T-helper 9 cell (primary cell): Measurements from ENCODE around the gene CAPN11.
"Not testable (repeated sequence)": the region's sequence is repeated elsewhere in the genome, so short reads cannot be mapped to it uniquely, and the experiment has no call there.

Source experiments
- DNase-seq: peaks from one replicate; pipeline ENCODE4 v3.0.0-alpha.2; 2020

Gene CAPN11

DNA sequence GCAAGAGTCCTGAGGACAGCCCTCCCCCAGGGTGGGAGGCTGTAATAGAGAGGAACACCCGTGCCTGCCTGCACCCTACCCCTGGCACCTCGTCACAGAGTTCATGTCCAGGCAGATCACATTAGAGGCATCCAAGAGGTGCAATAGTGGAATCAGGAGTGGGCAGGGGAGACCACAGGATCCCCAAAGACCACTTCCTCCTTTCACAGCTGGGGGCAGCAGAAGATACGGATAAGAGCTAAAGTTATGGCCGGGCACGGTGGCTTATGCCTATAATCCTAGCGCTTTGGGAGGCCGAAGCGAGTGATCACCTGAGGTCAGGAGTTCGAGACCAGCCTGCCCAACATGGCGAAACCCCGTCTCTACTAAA, 1.5 kb upstream of the CAPN11 start:
- DNase-seq: no peak

- no peak for DNase-seq
Observed at GRCh38 chr6:44161997-44162338, 3.3 kb downstream of the CAPN11 start.

GRCh38 chr6:44162876-44163625, 4.4 kb downstream of the CAPN11 start:
- no peak for DNase-seq

DNA sequence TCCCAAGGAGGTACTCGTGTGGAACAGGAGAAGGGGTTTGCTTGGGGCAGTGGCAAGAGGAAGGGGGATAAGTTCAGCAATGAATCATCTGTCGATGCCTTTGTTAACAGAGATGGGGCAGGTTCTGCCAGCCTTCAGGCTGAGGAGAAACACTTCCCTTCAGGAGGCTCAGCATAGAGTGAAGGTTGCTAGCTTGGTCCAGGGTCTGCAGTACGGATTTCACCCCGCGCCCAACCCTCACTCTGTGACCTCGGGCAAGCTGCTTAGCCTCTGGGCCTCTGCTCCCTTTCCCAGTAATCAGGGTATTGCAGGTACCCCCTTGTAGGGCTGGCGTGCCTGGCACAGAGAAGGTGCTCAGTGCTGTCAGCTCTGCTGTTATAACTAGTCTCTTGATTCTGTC, 7.5 kb downstream of the CAPN11 start:
- no peak for DNase-seq

- DNase-seq: no peak
Observed at GRCh38 chr6:44166591-44167184, 8.1 kb downstream of the CAPN11 start.

DNA sequence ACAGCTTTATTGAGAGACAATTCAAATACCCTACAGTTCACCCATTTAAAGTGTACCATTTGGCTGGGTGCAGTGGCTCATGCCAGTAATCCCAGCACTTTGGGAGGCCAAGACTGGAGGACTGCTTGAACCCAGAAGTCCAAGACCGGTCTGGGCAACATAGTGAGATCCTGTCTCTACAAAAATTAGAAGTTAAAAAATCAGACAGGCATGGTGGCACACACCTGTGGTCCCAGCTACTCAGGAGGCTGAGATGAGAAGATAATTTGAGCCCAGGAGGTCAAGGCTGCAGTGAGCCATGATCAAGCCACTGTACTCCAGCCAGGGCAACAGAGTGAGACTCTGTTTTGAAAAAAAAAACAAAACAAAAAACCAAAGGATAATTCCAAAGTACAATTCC, 8.9 kb downstream of the CAPN11 start:
- DNase-seq: no peak

GRCh38 chr6:44169154-44169553, 10.5 kb downstream of the CAPN11 start:
- no peak for DNase-seq

DNA sequence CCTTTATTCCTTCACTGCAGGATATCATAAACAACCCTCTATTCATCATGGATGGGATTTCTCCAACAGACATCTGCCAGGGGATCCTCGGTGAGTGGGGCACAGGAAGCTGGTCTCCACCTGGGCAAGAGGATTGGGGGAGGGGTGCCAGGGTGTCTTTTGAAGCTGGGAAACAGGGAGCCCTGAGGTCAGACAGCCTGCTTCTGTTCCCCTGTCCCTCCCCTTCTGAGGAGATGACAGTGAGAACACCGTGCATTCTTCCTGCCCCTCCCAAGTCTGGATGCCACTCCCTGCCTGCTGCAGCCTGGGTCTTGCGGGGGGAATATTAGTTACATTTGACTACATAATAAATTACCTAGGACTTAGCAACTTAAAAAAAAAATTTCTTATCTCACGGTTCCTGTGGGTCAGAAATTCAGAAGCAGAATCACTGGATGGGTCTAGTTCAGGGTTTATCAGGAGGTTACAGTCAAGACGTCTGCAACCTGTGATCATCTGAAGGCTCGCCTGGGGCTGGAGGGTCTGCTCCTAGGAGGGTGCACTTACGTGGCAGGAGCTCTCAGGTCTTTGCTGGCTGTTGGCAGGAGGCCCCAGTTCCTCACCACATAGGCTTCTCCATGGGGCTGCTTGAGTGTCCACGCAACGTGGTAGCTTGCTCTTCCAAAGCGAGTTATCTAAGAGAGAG, 11.4 kb downstream of the CAPN11 start:
- no peak for DNase-seq

DNA sequence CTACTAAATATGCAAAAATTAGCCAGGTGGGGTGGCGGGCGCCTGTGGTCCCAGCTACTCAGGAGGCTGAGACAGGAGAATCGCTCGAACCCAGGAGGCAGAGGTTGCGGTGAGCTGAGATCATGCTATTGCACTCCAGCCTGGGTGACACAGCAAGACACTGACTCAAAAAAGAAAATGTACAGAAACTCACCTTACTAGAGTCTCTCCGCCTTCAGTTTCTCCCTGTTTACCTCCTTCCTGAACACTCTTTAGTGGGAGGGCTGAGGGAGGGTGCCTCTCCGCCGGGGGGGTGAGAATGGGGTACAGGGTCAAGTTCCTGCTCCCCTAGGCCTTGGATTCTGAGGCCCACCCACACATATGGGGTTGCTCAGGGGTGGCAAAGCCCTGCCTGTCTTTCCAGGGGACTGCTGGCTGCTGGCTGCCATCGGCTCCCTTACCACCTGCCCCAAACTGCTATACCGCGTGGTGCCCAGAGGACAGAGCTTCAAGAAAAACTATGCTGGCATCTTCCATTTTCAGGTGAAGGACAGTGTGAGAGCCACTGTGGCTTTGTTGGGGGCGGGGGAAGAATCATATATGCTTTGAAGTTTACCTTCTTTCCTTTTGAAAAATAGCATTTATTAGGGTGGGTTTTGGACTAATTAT, 13.4 kb downstream of the CAPN11 start:
- no peak for DNase-seq

DNA sequence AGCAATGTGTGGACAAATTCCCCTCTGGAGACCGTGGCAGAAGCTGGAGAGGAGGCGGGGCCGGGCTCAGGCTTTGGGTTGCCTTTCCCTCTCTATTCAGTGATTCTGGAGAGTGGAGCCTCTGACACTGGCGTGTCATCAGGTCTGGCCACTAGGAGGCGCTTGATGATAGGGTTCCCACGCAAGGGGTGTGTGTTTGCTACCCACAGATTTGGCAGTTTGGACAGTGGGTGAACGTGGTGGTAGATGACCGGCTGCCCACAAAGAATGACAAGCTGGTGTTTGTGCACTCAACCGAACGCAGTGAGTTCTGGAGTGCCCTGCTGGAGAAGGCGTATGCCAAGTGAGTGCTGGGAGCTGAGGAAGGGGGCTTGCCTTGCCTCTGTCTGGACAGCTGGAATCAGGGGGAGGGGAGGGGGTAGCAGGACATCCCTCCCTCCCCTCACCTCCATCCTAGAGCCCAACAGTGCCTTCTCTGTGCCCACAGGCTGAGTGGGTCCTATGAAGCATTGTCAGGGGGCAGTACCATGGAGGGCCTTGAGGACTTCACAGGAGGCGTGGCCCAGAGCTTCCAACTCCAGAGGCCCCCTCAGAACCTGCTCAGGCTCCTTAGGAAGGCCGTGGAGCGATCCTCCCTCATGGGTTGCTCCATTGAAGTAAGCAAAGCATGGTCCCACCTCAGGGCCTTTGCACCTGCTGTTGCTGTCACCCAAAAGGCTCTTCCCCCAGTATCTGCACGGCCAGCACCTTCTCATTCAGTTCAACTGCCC, 14.3 kb downstream of the CAPN11 start:
- peak; percentile 69 for DNase-seq

- no peak for DNase-seq
Observed at GRCh38 chr6:44176130-44176761, 17.6 kb downstream of the CAPN11 start.

DNA sequence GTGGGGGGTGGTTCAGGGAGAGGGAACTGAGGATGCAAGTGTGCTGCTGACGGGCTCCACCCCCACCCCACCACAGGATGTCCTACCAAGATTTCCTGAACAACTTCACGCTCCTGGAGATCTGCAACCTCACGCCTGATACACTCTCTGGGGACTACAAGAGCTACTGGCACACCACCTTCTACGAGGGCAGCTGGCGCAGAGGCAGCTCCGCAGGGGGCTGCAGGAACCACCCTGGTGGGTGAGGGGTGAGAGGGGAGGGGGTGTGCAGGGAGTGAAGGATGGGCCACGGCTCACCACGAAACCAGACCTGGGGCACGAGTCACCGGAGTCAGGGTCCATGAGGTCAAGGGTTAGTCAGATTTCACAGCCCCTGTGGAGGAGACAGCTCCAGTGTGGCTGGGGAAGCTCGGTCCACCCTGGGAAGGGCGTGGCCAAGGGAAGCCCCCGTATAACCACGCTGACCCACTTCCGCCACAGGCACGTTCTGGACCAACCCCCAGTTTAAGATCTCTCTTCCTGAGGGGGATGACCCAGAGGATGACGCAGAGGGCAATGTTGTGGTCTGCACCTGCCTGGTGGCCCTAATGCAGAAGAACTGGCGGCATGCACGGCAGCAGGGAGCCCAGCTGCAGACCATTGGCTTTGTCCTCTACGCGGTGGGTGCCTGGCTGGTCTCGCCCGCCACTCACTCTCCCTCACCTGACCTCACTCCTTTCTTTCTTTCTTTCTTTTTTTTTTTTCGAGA, 18.3 kb downstream of the CAPN11 start:
- DNase-seq: no peak

- DNase-seq: no peak
Observed at GRCh38 chr6:44177691-44178423, 19.2 kb downstream of the CAPN11 start.

DNA sequence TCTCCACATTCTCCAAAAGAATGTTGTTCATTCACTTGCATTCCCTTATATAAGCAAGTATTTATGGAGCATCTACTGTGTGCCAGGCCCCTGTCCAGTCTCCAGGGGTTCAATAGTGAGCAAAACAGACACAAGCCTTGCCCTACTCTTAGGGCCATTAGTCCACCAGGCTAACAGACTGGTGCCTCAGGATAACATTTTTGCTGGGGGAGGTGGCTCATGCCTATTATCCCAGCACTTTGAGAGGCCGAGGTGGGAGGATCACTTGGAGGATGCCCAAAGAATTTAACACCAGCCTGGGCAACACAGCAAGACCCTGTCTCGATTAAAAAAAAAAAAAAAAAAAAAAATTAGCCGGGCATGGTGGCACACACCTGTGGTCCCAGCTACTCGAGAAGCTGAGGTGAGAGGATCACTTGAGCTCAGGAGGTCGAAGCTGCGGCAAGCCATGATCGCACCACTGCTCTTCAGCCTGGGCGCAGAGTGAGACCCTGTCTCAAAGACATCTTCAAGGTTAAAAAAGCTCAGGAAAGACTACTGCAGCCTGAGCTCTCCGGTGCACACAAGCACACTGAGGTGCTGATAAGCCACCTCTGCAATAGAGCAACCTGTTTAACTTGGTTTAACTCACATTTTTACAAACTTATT, 19.9 kb downstream of the CAPN11 start:
- no peak for DNase-seq

- no peak for DNase-seq
Observed at GRCh38 chr6:44179072-44179536, 20.5 kb downstream of the CAPN11 start.

GRCh38 chr6:44179648-44180047, 21.0 kb downstream of the CAPN11 start:
- DNase-seq: no peak

- DNase-seq: no peak
Observed at GRCh38 chr6:44180406-44180805, 21.8 kb downstream of the CAPN11 start.

GRCh38 chr6:44180886-44181285, 22.3 kb downstream of the CAPN11 start:
- DNase-seq: no peak

- DNase-seq: not testable (repeated sequence)
Observed at GRCh38 chr6:44181784-44182183, 23.2 kb downstream of the CAPN11 start.

GRCh38 chr6:44182911-44183390, 24.3 kb downstream of the CAPN11 start:
- DNase-seq: no peak
